ENCODE data around the gene PCSK1. TPM values are rescaled to one million over a fixed set of nuclear protein-coding genes. Genes with fewer than 3 reads are reported as not detected.

PCSK1 gene
- total RNA-seq, 1 donor from 2014 or later, result not detected

DNA sequence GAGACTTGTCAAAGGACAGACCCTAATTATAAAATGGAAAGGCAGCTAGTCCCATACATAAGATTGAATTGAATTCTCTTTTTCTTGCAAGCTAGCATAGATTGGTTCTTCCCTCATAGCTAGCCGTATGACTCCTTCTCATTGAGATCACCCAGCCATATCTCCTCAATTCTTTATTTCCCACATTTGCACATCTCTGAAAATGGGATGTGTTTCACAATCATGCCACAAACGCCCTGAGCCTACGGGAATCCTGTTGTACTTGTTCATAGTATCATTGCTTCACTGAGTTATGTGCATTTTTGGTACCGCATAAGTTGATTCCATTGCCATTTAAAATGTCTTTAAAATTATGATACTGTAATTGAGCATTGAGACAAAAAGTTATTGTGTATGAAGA lies 90.5 kb downstream of the PCSK1 start:
- TF ChIP-seq, protein P1, sequence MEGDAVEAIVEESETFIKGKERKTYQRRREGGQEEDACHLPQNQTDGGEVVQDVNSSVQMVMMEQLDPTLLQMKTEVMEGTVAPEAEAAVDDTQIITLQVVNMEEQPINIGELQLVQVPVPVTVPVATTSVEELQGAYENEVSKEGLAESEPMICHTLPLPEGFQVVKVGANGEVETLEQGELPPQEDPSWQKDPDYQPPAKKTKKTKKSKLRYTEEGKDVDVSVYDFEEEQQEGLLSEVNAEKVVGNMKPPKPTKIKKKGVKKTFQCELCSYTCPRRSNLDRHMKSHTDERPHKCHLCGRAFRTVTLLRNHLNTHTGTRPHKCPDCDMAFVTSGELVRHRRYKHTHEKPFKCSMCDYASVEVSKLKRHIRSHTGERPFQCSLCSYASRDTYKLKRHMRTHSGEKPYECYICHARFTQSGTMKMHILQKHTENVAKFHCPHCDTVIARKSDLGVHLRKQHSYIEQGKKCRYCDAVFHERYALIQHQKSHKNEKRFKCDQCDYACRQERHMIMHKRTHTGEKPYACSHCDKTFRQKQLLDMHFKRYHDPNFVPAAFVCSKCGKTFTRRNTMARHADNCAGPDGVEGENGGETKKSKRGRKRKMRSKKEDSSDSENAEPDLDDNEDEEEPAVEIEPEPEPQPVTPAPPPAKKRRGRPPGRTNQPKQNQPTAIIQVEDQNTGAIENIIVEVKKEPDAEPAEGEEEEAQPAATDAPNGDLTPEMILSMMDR (IDR thresholded peaks at IDR 0.05), result no peak
- ChIA-PET POLR2A (no interaction called here), CTCF (interaction anchor here (1.3 kb wide), 1 partner anchor 484 kb away, joined by 3 read pairs; no protein-coding TSS in a partner anchor)
- Mint-ChIP-seq H3K36me3 (ENCODE audit: low read depth) (no peaks in the 10 kb centered on the region), H3K4me3 (no peak overlapping the region), H3K4me1 (no peaks in the 10 kb centered on the region), H3K27me3 (peaks cover 14% of the 10 kb centered on the region), H3K27ac (no peak overlapping the region), H3K9me3 (no peaks in the 10 kb centered on the region)
- intact Hi-C loops (cut with micrococcal nuclease), result loop anchor here (10.0 kb wide), 1 partner anchor 382 kb away; no protein-coding TSS in a partner anchor
- DNase-seq (no peak), ATAC-seq (ENCODE audit: low read depth) (no peak)

Other genes with a start within 250 kb of the PCSK1 start
- gene CAST, start 229.1 kb upstream of the PCSK1 start, total RNA-seq, result 199 and 211 TPM in 2 replicates

Data from activated B cell treated with CpG ODN at 0.5 μM for 24 hours (primary cell).